H1 (cell line): Measurements from ENCODE around the gene INAFM1. TPM values are rescaled to one million over a fixed set of nuclear protein-coding genes. Genes with fewer than 3 reads are reported as not detected.

Experiments used
- CTCF ChIA-PET: fragments of 300-600 bp; sonication (Branson Sonifier 250); formaldehyde crosslinking; loops from one replicate; lab custom pipeline; 2021; ENCODE audit not compliant: partially characterized antibody; lab: Charles Lee
- POLR2A ChIA-PET: fragments of 300-600 bp; sonication (Branson Sonifier 250); formaldehyde crosslinking; loops from one replicate; lab custom pipeline; 2021; ENCODE audit warnings: inconsistent platforms; ENCODE audit not compliant: partially characterized antibody; lab: Charles Lee
- DNase-seq, 2 experiments: peaks; one replicate each; pipeline versions ENCODE4 v3.0.0 to v3.0.0-alpha.2; 2010 to 2022; ENCODE audit warnings: low spot score in 2 of 2, low read depth in 1 of 2, mixed read lengths in 1 of 2
- FAIRE-seq: peaks from 2 replicates; lab custom pipeline; 2011; peaks lifted over from hg19 to GRCh38; lab: Jason Lieb, UNC
- H2AFZ ChIP-seq: 2 replicates; pipeline ENCODE4 v1.8.1; 2012; ENCODE audit warnings: low read length, inconsistent platforms
- H2AK5ac ChIP-seq: 2 replicates; pipeline ENCODE4 v1.6.1; 2013; ENCODE audit warnings: low read depth, low read length
- H2BK120ac ChIP-seq: replicated peaks from 2 replicates; pipeline ENCODE3; 2013; ENCODE audit warnings: low read depth, low read length, inconsistent platforms
- H2BK12ac ChIP-seq: 2 replicates; pipeline ENCODE4 v1.6.1; 2013; ENCODE audit warnings: low read depth, low read length
- H2BK15ac ChIP-seq: 2 replicates; pipeline ENCODE4 v1.6.1; 2013; ENCODE audit warnings: low read length
- H2BK20ac ChIP-seq: 2 replicates; pipeline ENCODE4 v1.6.1; 2013; ENCODE audit warnings: low read length
- H2BK5ac ChIP-seq: 2 replicates; pipeline ENCODE4 v1.6.1; 2013; ENCODE audit warnings: low read depth, low read length
- H3K14ac ChIP-seq: 2 replicates; pipeline ENCODE4 v1.6.1; 2013; ENCODE audit warnings: inconsistent platforms; ENCODE audit not compliant: insufficient read length
- H3K18ac ChIP-seq: 2 replicates; pipeline ENCODE4 v1.6.1; 2013; ENCODE audit warnings: low read length; ENCODE audit errors: extremely low read depth
- H3K23ac ChIP-seq: 2 replicates; pipeline ENCODE4 v1.6.1; 2013; ENCODE audit warnings: inconsistent platforms; ENCODE audit not compliant: insufficient read length
- H3K23me2 ChIP-seq: 2 replicates; pipeline ENCODE4 v1.6.1; 2013; ENCODE audit warnings: low read depth, low read length
- H3K27ac ChIP-seq: 2 replicates; pipeline ENCODE4 v1.6.1; 2011; ENCODE audit warnings: low read depth, low read length, inconsistent platforms
- H3K27me3 ChIP-seq, 4 experiments: replicated peaks in 1 of 4; 1 replicate in 1 of 4; 2 replicates in 3 of 4; pipeline versions ENCODE4 v1.6.1 to v1.8.1; 2011 to 2013; ENCODE audit warnings: low read length in 3 of 4, mild to moderate bottlenecking in 3 of 4, inconsistent platforms in 2 of 4, mixed read lengths in 2 of 4, moderate library complexity in 1 of 4; ENCODE audit not compliant: control insufficient read depth in 3 of 4, insufficient read depth in 3 of 4; ENCODE audit errors: extremely low read depth in 1 of 4
- H3K36me3 ChIP-seq, 4 experiments: 2 replicates each; pipeline versions ENCODE4 v1.6.1 to v1.8.1; 2011 to 2013; ENCODE audit warnings: mild to moderate bottlenecking in 4 of 4, low read length in 3 of 4, moderate library complexity in 2 of 4, control low read depth in 1 of 4, inconsistent platforms in 1 of 4; ENCODE audit not compliant: insufficient read depth in 4 of 4, control insufficient read depth in 2 of 4
- H3K4ac ChIP-seq: replicated peaks from 2 replicates; pipeline ENCODE3; 2013; ENCODE audit warnings: low read length, low read depth, mixed read lengths, inconsistent platforms; ENCODE audit not compliant: insufficient read length
- H3K4me1 ChIP-seq, 4 experiments: replicated peaks in 1 of 4; 1 replicate in 1 of 4; 2 replicates in 3 of 4; pipeline versions ENCODE4 v1.6.1 to v1.8.1; 2011 to 2013; ENCODE audit warnings: low read length in 3 of 4, inconsistent platforms in 2 of 4, mixed read lengths in 1 of 4; ENCODE audit not compliant: insufficient read depth in 4 of 4, control insufficient read depth in 3 of 4
- H3K4me2 ChIP-seq, 2 experiments: 2 replicates each; pipeline versions ENCODE4 v1.6.1 to v1.8.1; 2011 to 2013; ENCODE audit warnings: low read depth in 2 of 2, low read length in 2 of 2, control low read depth in 1 of 2, inconsistent platforms in 1 of 2, mild to moderate bottlenecking in 1 of 2; ENCODE audit not compliant: insufficient read depth in 1 of 2
- H3K4me3 ChIP-seq, 4 experiments: fragments of 200-600, 300-600 bp in 1 of 4; sonication (generic), shearing (Covaris generic), sonication (Bioruptor Twin) in 1 of 4; 2 replicates each; pipeline versions ENCODE4 v1.5.1 to v1.8.1; 2011 to 2016; ENCODE audit warnings: low read length in 4 of 4, low read depth in 3 of 4, control low read depth in 2 of 4, inconsistent platforms in 2 of 4, mild to moderate bottlenecking in 2 of 4, mixed read lengths in 1 of 4, moderate library complexity in 1 of 4; ENCODE audit not compliant: insufficient read depth in 2 of 4; ENCODE audit errors: extremely low read depth in 1 of 4
- H3K56ac ChIP-seq: replicated peaks from 2 replicates; pipeline ENCODE3; 2013; ENCODE audit warnings: low read depth, mild to moderate bottlenecking, mixed read lengths, low read length, inconsistent platforms; ENCODE audit not compliant: insufficient read length
- H3K79me1 ChIP-seq: 2 replicates; pipeline ENCODE4 v1.6.1; 2013; ENCODE audit warnings: low read depth, low read length, control low read depth
- H3K79me2 ChIP-seq, 2 experiments: 2 replicates each; pipeline versions ENCODE4 v1.6.1 to v1.8.1; 2012 to 2013; ENCODE audit warnings: low read length in 2 of 2, mild to moderate bottlenecking in 2 of 2, inconsistent platforms in 1 of 2; ENCODE audit not compliant: insufficient read depth in 2 of 2, control insufficient read depth in 1 of 2
- H3K9ac ChIP-seq, 4 experiments: replicated peaks in 1 of 4; 1 replicate in 1 of 4; 2 replicates in 3 of 4; pipeline versions ENCODE4 v1.6.1 to v1.8.1; 2011 to 2013; ENCODE audit warnings: low read depth in 3 of 4, low read length in 3 of 4, control low read depth in 2 of 4, mild to moderate bottlenecking in 2 of 4, moderate library complexity in 2 of 4, inconsistent platforms in 1 of 4; ENCODE audit errors: extremely low read depth in 1 of 4
- H3K9me3 ChIP-seq, 2 experiments: 2 replicates each; pipeline versions ENCODE4 v1.6.1 to v1.8.1; 2012 to 2013; ENCODE audit warnings: mild to moderate bottlenecking in 2 of 2, moderate library complexity in 2 of 2, control low read depth in 1 of 2, inconsistent platforms in 1 of 2, low read depth in 1 of 2, low read length in 1 of 2, mixed read lengths in 1 of 2; ENCODE audit not compliant: insufficient read depth in 2 of 2
- H4K20me1 ChIP-seq, 2 experiments: replicated peaks in 1 of 2; 2 replicates each; pipeline versions ENCODE3 to v1.8.1; 2011 to 2013; ENCODE audit warnings: inconsistent platforms in 2 of 2, low read length in 2 of 2, mild to moderate bottlenecking in 1 of 2; ENCODE audit not compliant: insufficient read depth in 2 of 2, control insufficient read depth in 1 of 2
- H4K5ac ChIP-seq: 2 replicates; pipeline ENCODE4 v1.6.1; 2013; ENCODE audit warnings: low read length, low read depth, mixed read lengths, inconsistent platforms; ENCODE audit not compliant: insufficient read length
- H4K8ac ChIP-seq: 2 replicates; pipeline ENCODE4 v1.8.0; 2013; ENCODE audit warnings: mild to moderate bottlenecking, moderate library complexity, low read length, inconsistent platforms; ENCODE audit not compliant: insufficient read depth; ENCODE audit errors: extremely low read depth
- H4K91ac ChIP-seq: replicated peaks from 2 replicates; pipeline ENCODE3; 2013; ENCODE audit warnings: low read length, mixed read lengths, inconsistent platforms; ENCODE audit not compliant: insufficient read length
- EZH2 ChIP-seq: fragments of 200-600 bp; sonication (generic); IDR thresholded peaks from 2 replicates; pipeline ENCODE4 v1.7.1; 2012; ENCODE audit warnings: low read depth, mild to moderate bottlenecking, moderate library complexity, low read length, inconsistent platforms; ENCODE audit not compliant: severe bottlenecking
- POLR2AphosphoS5 ChIP-seq: IDR thresholded peaks from 2 replicates; pipeline ENCODE4 v1.6.1; 2011; ENCODE audit warnings: low read depth, low read length
- WGBS, 2 experiments: shearing (Covaris generic) in 1 of 2; methylation state at CpG; one replicate each; pipeline versions ENCODE4 v1.1.6 to v1.1.7; 2013 to 2015; ENCODE audit warnings: low lambda C conversion rate in 2 of 2, mixed read lengths in 2 of 2, inconsistent platforms in 1 of 2, low coverage in 1 of 2, missing lambda C conversion rate in 1 of 2; ENCODE audit not compliant: insufficient replicate concordance in 2 of 2, insufficient coverage in 1 of 2, insufficient read length in 1 of 2; ENCODE audit errors: extremely low coverage in 1 of 2, missing lambda C conversion rate in 1 of 2; 5-methylcytosine and 5-hydroxymethylcytosine counted together
- polyA plus RNA-seq, 7 experiments: library from polyadenylated mRNA; depleted of rRNA in 3 of 7; stranded (reverse) in 5 of 7; unstranded in 2 of 7; fragments of >200 nt in 5 of 7; fragments of 200-250 nt in 2 of 7; gene quantifications; 1 replicate in 5 of 7; 2 replicates in 1 of 7; 4 replicates in 1 of 7; pipeline versions ENCODE4 v1.2.1 to v1.2.3, GENCODE V29; 2011 to 2013; ENCODE audit warnings: missing spikeins in 2 of 7, mixed read lengths in 2 of 7
- total RNA-seq: library from RNA; stranded (reverse); fragmentation: NEBNext Ultra II Directional; extraction: Animal tissue kit (Norgen Biotek cat#: 25700); gene quantifications from 2 replicates; pipeline ENCODE4 v1.2.1, GENCODE V29; 2021

INAFM1 gene
- total and polyA plus RNA-seq, 2 of the 8 experiments (the other 6 are each of a cell fraction or from before 2014, with no cell fraction given), result 2.6 to 3.4 TPM

- no peak overlapping the region for H3K14ac ChIP-seq
- no peak overlapping the region for H4K5ac ChIP-seq
- peak overlapping the region; percentile 100 for H2BK12ac ChIP-seq
- peak overlapping the region; percentile 100 for H2AK5ac ChIP-seq
- H3K23ac ChIP-seq, result peak overlapping the region; percentile 53
- H3K18ac ChIP-seq, result peak overlapping the region; percentile 94; the same call in 1 of the 2 replicates
- no peak overlapping the region for H3K27ac ChIP-seq
- no peak overlapping the region for H4K8ac ChIP-seq
- peak overlapping the region in 1 of 4 experiments; percentile 16; a peak in 2 of 7 replicates for H3K9ac ChIP-seq
- H3K27me3 ChIP-seq, result peaks cover 0 to 30% (median 27%) of the 10 kb centered on the region in 4 experiments; a peak in 6 of 7 replicates
- no peak overlapping the region for H3K4me3 ChIP-seq
- H4K20me1 ChIP-seq, result peaks cover 4 to 18% of the 10 kb centered on the region in 2 experiments
- peak overlapping the region; percentile 100 for H2BK120ac ChIP-seq
- no peak overlapping the region for H2AFZ ChIP-seq
- TF ChIP-seq EZH2 (peak; percentile 35), POLR2AphosphoS5 (no peak)
- H4K91ac ChIP-seq, result peak overlapping the region; percentile 99
- no peak overlapping the region for H3K56ac ChIP-seq
- H3K36me3 ChIP-seq, result no peaks in the 10 kb centered on the region
- H3K4me1 ChIP-seq, result peaks cover 8 to 25% (median 20%) of the 10 kb centered on the region in 4 experiments
- no peaks in the 10 kb centered on the region; a peak in 1 of 4 replicates for H3K79me2 ChIP-seq
- H3K79me1 ChIP-seq, result peaks cover 3% of the 10 kb centered on the region; the same call in 1 of the 2 replicates
- DNase-seq (no peak), FAIRE-seq (no peak)
- 91% methylated on average over 7 of the region's 7 CpGs; no CpG with 5 or more reads in 1 of the 2 experiments for WGBS, 2 experiments
- peak overlapping the region in 1 of 2 experiments; percentile 93; a peak in 1 of 4 replicates for H3K4me2 ChIP-seq
- peak overlapping the region; percentile 76 for H3K4ac ChIP-seq
- ChIA-PET CTCF (interaction anchor here (6.1 to 12.1 kb wide), 2 partner anchors 7 to 31 kb away, joined by 85 to 303 read pairs; no protein-coding TSS in a partner anchor), POLR2A (interaction anchor here (1.1 to 5.1 kb wide), 6 partner anchors 9 to 85 kb away, joined by 3 to 66 read pairs (median 38); partner anchors contain the start of gene CCDC9)
- peak overlapping the region; percentile 76; the same call in 1 of the 2 replicates for H2BK5ac ChIP-seq
- peaks cover 21% of the 10 kb centered on the region for H3K23me2 ChIP-seq
- H2BK15ac ChIP-seq, result peak overlapping the region; percentile 100
- peaks cover 0 to 5% of the 10 kb centered on the region in 2 experiments; a peak in 2 of 4 replicates for H3K9me3 ChIP-seq
- peak overlapping the region; percentile 91 for H2BK20ac ChIP-seq
These were observed 32.6 kb upstream of the INAFM1 start for GRCh38 chr19:47241919-47242577.
